HG03097 (cell line): ENCODE data around the gene SPEF2.
"Not testable (repeated sequence)": the region's sequence is repeated elsewhere in the genome, so short reads cannot be mapped to it uniquely, and the experiment has no call there.

ENCODE experiments used
- ATAC-seq: cut with Tn5 transposase; IDR thresholded peaks from one replicate; pipeline ENCODE4 v1.9.1; 2021; ENCODE audit not compliant: unreplicated experiment, low FRiP score

The SPEF2 gene

GRCh38 chr5:35819026-35819425 is 201.4 kb downstream of the SPEF2 start:
- no peak for ATAC-seq

- ATAC-seq = no peak
Observed at GRCh38 chr5:35819668-35820067, 202.0 kb downstream of the SPEF2 start.

- ATAC-seq = no peak
Observed at GRCh38 chr5:35820735-35821134, 203.1 kb downstream of the SPEF2 start.

GRCh38 chr5:35821513-35821912 is 203.8 kb downstream of the SPEF2 start:
- no peak for ATAC-seq

GRCh38 chr5:35822511-35822910 is 204.8 kb downstream of the SPEF2 start:
- no peak for ATAC-seq

GRCh38 chr5:35823347-35824098 is 205.9 kb downstream of the SPEF2 start:
- no peak for ATAC-seq

- no peak for ATAC-seq
Observed at GRCh38 chr5:35826056-35826455, 208.4 kb downstream of the SPEF2 start.

- ATAC-seq = no peak
Observed at GRCh38 chr5:35826554-35826953, 208.9 kb downstream of the SPEF2 start.

- no peak for ATAC-seq
Observed at GRCh38 chr5:35828082-35828598, 210.5 kb downstream of the SPEF2 start.

GRCh38 chr5:35830587-35830986 is 212.9 kb downstream of the SPEF2 start:
- ATAC-seq = no peak

- ATAC-seq = no peak
Observed at GRCh38 chr5:35832762-35833161, 215.1 kb downstream of the SPEF2 start.

- no peak for ATAC-seq
Observed at GRCh38 chr5:35833224-35833623, 215.6 kb downstream of the SPEF2 start.

GRCh38 chr5:35835796-35836742 is 218.4 kb downstream of the SPEF2 start:
- no peak for ATAC-seq

GRCh38 chr5:35838370-35839042 is 220.8 kb downstream of the SPEF2 start:
- no peak for ATAC-seq

GRCh38 chr5:35842856-35843255 is 225.2 kb downstream of the SPEF2 start:
- ATAC-seq = no peak

- not testable (repeated sequence) for ATAC-seq
Observed at GRCh38 chr5:35845508-35845907, 227.8 kb downstream of the SPEF2 start.

- no peak for ATAC-seq
Observed at GRCh38 chr5:35847491-35847890, 229.8 kb downstream of the SPEF2 start.

GRCh38 chr5:35847961-35848360 is 230.3 kb downstream of the SPEF2 start:
- no peak for ATAC-seq

GRCh38 chr5:35849860-35850259 is 232.2 kb downstream of the SPEF2 start:
- no peak for ATAC-seq

- no peak for ATAC-seq
Observed at GRCh38 chr5:35850967-35851680, 233.5 kb downstream of the SPEF2 start.
